MM.1S (cell line): ENCODE results near the gene KIAA1586.
A peak's percentile ranks its signal among the peaks of the same experiment; 100 is the strongest.
"Not testable (repeated sequence)": the region's sequence is repeated elsewhere in the genome, so short reads cannot be mapped to it uniquely, and the experiment has no call there.

Experiments
- DNase-seq: peaks from one replicate; pipeline ENCODE4 v3.0.0-alpha.2; 2015
- H2AFZ ChIP-seq: fragments of 300-600 bp; sonication (generic); 2 replicates; pipeline ENCODE4 v1.6.0; 2016; ENCODE audit warnings: antibody characterized with exemption, low read length
- H3F3A ChIP-seq: fragments of 300-600 bp; sonication (generic); 2 replicates; pipeline ENCODE4 v1.6.1; 2016; ENCODE audit warnings: mild to moderate bottlenecking, antibody characterized with exemption, low read length, moderate library complexity, mixed read lengths; ENCODE audit not compliant: insufficient read depth
- H3K27ac ChIP-seq: fragments of 300-600 bp; sonication (generic); 2 replicates; pipeline ENCODE4 v1.5.1; 2016; ENCODE audit warnings: mild to moderate bottlenecking, low read length
- H3K27me3 ChIP-seq: fragments of 300-600 bp; sonication (generic); replicated peaks from 2 replicates; pipeline ENCODE4 v1.6.0; 2016; ENCODE audit warnings: low read length; ENCODE audit not compliant: insufficient read depth
- H3K36me3 ChIP-seq: fragments of 300-600 bp; sonication (generic); replicated peaks from 2 replicates; pipeline ENCODE4 v1.6.1; 2016; ENCODE audit warnings: mild to moderate bottlenecking, low read length, mixed read lengths; ENCODE audit not compliant: insufficient read depth
- H3K4me1 ChIP-seq: fragments of 300-600 bp; sonication (generic); 2 replicates; pipeline ENCODE4 v1.6.1; 2016; ENCODE audit warnings: low read length, mixed read lengths
- H3K4me2 ChIP-seq: fragments of 300-600 bp; sonication (generic); 2 replicates; pipeline ENCODE4 v1.6.0; 2016; ENCODE audit warnings: low read depth, low read length
- H3K4me3 ChIP-seq: fragments of 300-600 bp; sonication (generic); 2 replicates; pipeline ENCODE4 v1.5.1; 2016; ENCODE audit warnings: low read length, mixed read lengths
- H3K79me2 ChIP-seq: fragments of 300-600 bp; sonication (generic); 2 replicates; pipeline ENCODE4 v1.6.1; 2016; ENCODE audit warnings: mixed run types, low read length, mixed read lengths
- H3K9ac ChIP-seq: fragments of 300-600 bp; sonication (generic); 2 replicates; pipeline ENCODE4 v1.6.1; 2016; ENCODE audit warnings: low read length, mixed read lengths
- H3K9me2 ChIP-seq: fragments of 300-600 bp; sonication (generic); replicated peaks from 2 replicates; pipeline ENCODE4 v1.6.1; 2016; ENCODE audit warnings: mild to moderate bottlenecking, low read length, mixed read lengths; ENCODE audit not compliant: insufficient read depth
- H3K9me3 ChIP-seq: fragments of 300-600 bp; sonication (generic); replicated peaks from 2 replicates; pipeline ENCODE4 v1.6.1; 2016; ENCODE audit warnings: mild to moderate bottlenecking, low read length, mixed read lengths; ENCODE audit not compliant: insufficient read depth
- H4K20me1 ChIP-seq: fragments of 300-600 bp; sonication (generic); 2 replicates; pipeline ENCODE4 v1.6.1; 2016; ENCODE audit warnings: mild to moderate bottlenecking, low read length, moderate library complexity, mixed read lengths; ENCODE audit not compliant: insufficient read depth
- CTCF ChIP-seq: fragments of 300-600 bp; sonication (generic); IDR thresholded peaks from 2 replicates; pipeline ENCODE4 v1.5.1; 2016; ENCODE audit warnings: antibody characterized with exemption, low read length, mixed read lengths
- EZH2 ChIP-seq: fragments of 300-600 bp; sonication (generic); optimal IDR thresholded peaks from 2 replicates; pipeline ENCODE3; 2017; ENCODE audit warnings: low read depth, mild to moderate bottlenecking, antibody characterized with exemption, low read length, mixed read lengths
- EZH2phosphoT487 ChIP-seq: fragments of 300-600 bp; sonication (generic); IDR thresholded peaks from 2 replicates; pipeline ENCODE4 v1.6.1; 2018; ENCODE audit warnings: antibody characterized with exemption, low read length

KIAA1586 gene

GRCh38 chr6:57089687-57090457 is 43.4 kb downstream of the KIAA1586 start, which contains the start of gene ZNF451:
TSS of gene ZNF451 (plus strand) at chr6:57090188. CDS start at chr6:57090254, 66 bp downstream.
- no peaks in the 10 kb centered on the region for H3K27me3 ChIP-seq
- H3K4me2 ChIP-seq: peak within 1 kb of the TSS; percentile 82
- H4K20me1 ChIP-seq: no peaks in the 10 kb centered on the region; the same call in 1 of the 2 replicates
- no peak for TF ChIP-seq EZH2phosphoT487
- no peak for TF ChIP-seq EZH2
- no peak for TF ChIP-seq CTCF
- H3K9me2 ChIP-seq: no peaks in the 10 kb centered on the region
- peaks cover 23% of the 10 kb centered on the region for H3K4me1 ChIP-seq
- H3K36me3 ChIP-seq: no peaks in the 10 kb centered on the region; the same call in 1 of the 2 replicates
- DNase-seq: peak; percentile 97
- peaks cover 36% of the 10 kb centered on the region for H3K79me2 ChIP-seq
- no peaks in the 10 kb centered on the region for H3K9me3 ChIP-seq
- H3K4me3 ChIP-seq: peak within 1 kb of the TSS; percentile 58
- peak within 1 kb of the TSS; percentile 32 for H2AFZ ChIP-seq
- H3F3A ChIP-seq: no peaks in the 10 kb centered on the region
- H3K27ac ChIP-seq: peak within 1 kb of the TSS; percentile 45; the same call in 1 of the 2 replicates
- H3K9ac ChIP-seq: peak within 1 kb of the TSS; percentile 53; the same call in 1 of the 2 replicates

GRCh38 chr6:57090458-57091067 is 44.1 kb downstream of the KIAA1586 start:
- H3K4me1 ChIP-seq: peaks cover 23% of the 10 kb centered on the region
- not testable (repeated sequence) for H3K4me2 ChIP-seq, H2AFZ ChIP-seq, H3K9me3 ChIP-seq, H3K27ac ChIP-seq, H3K9ac ChIP-seq, H4K20me1 ChIP-seq, H3K27me3 ChIP-seq, H3F3A ChIP-seq, H3K4me3 ChIP-seq, H3K9me2 ChIP-seq, DNase-seq, H3K36me3 ChIP-seq
- H3K79me2 ChIP-seq: peaks cover 43% of the 10 kb centered on the region

- not testable (repeated sequence) for H3K36me3 ChIP-seq, H3K27me3 ChIP-seq, H3K27ac ChIP-seq, H3K9ac ChIP-seq, DNase-seq, H2AFZ ChIP-seq, H4K20me1 ChIP-seq, H3K9me2 ChIP-seq, H3K9me3 ChIP-seq, H3F3A ChIP-seq
- Histone ChIP-seq H3K4me2 (peak overlapping the region; percentile 59), H3K4me1 (peaks cover 23% of the 10 kb centered on the region), H3K79me2 (peaks cover 49% of the 10 kb centered on the region), H3K4me3 (peak overlapping the region; percentile 27; the same call in 1 of the 2 replicates)
Observed at GRCh38 chr6:57091375-57091774, 44.9 kb downstream of the KIAA1586 start.

GRCh38 chr6:57094689-57095088 is 48.2 kb downstream of the KIAA1586 start:
- H3K9ac ChIP-seq: no peak overlapping the region
- H3K27me3 ChIP-seq: no peaks in the 10 kb centered on the region
- no peak overlapping the region for H3K4me2 ChIP-seq
- H2AFZ ChIP-seq: no peak overlapping the region
- no peaks in the 10 kb centered on the region for H3F3A ChIP-seq
- no peak for TF ChIP-seq EZH2phosphoT487
- no peak for TF ChIP-seq CTCF
- TF ChIP-seq EZH2: no peak
- no peak overlapping the region for H3K4me3 ChIP-seq
- no peak overlapping the region for H3K27ac ChIP-seq
- DNase-seq: no peak
- no peaks in the 10 kb centered on the region; the same call in 1 of the 2 replicates for H3K36me3 ChIP-seq
- peaks cover 79% of the 10 kb centered on the region for H3K79me2 ChIP-seq
- H4K20me1 ChIP-seq: no peaks in the 10 kb centered on the region; the same call in 1 of the 2 replicates
- H3K9me3 ChIP-seq: no peaks in the 10 kb centered on the region
- H3K9me2 ChIP-seq: no peaks in the 10 kb centered on the region
- peaks cover 18% of the 10 kb centered on the region for H3K4me1 ChIP-seq
